Measurements from ENCODE around the gene PRDM4.

Gene PRDM4

GRCh38 chr12:107803092-107803491 is 42.2 kb upstream of the PRDM4 start:
- Histone ChIP-seq H3K27me3 (replicated peaks; ENCODE audit: insufficient read depth, low read length) (no peaks in the 10 kb centered on the region), H3K9me2 (replicated peaks; ENCODE audit: insufficient read depth, low read length) (no peaks in the 10 kb centered on the region), H3K4me3 (ENCODE audit: low read length) (no peak overlapping the region), H3K79me2 (ENCODE audit: low read length) (no peaks in the 10 kb centered on the region), H3K4me2 (ENCODE audit: low read depth, low read length) (no peak overlapping the region), H3K36me3 (replicated peaks; ENCODE audit: insufficient read depth, low read length) (no peaks in the 10 kb centered on the region), H4K20me1 (ENCODE audit: insufficient read depth, low read length) (no peaks in the 10 kb centered on the region), H3K9me3 (replicated peaks; ENCODE audit: insufficient read depth, low read length) (no peaks in the 10 kb centered on the region), H3K27ac (ENCODE audit: low read length) (no peak overlapping the region), H3F3A (ENCODE audit: insufficient read depth, low read length) (no peaks in the 10 kb centered on the region), H3K9ac (ENCODE audit: low read length) (no peak overlapping the region), H2AFZ (ENCODE audit: low read length) (no peak overlapping the region), H3K4me1 (ENCODE audit: low read length) (peaks cover 12% of the 10 kb centered on the region; the same call in 1 of the 2 replicates)
- DNase-seq, result no peak
- TF ChIP-seq EZH2phosphoT487 (IDR thresholded peaks at IDR 0.05; ENCODE audit: low read length) (no peak), EZH2 (optimal IDR thresholded peaks at IDR 0.05; ENCODE audit: low read depth, low read length) (no peak), CTCF (IDR thresholded peaks at IDR 0.05; ENCODE audit: low read length) (no peak)

DNA sequence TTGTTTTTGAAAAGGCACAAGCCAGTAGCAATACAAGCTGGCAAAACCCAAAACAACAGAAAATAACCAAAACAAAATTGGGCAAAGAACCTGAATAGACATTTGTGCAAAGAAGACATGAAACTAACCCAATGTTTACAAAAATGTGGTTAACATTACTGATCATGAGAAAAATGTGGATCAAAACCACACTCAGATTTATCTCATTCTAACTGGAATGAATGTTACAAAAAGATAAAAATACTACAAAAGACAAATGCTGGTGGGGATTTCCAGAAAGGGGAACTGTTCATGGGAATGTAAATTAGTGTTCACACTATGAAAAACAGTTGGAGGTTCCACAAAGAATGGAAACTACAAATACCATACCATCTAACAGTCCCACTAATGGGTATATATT is 40.2 kb upstream of the PRDM4 start:
- Histone ChIP-seq H3K4me1 (ENCODE audit: low read length) (peaks cover 16% of the 10 kb centered on the region; the same call in 1 of the 2 replicates), H3K36me3 (replicated peaks; ENCODE audit: insufficient read depth, low read length) (no peaks in the 10 kb centered on the region), H3K27ac (ENCODE audit: low read length) (no peak overlapping the region), H3K79me2 (ENCODE audit: low read length) (no peaks in the 10 kb centered on the region), H3F3A (ENCODE audit: insufficient read depth, low read length) (peaks cover 3% of the 10 kb centered on the region; the same call in 1 of the 2 replicates), H3K4me3 (ENCODE audit: low read length) (no peak overlapping the region), H4K20me1 (ENCODE audit: insufficient read depth, low read length) (no peaks in the 10 kb centered on the region), H2AFZ (ENCODE audit: low read length) (no peak overlapping the region), H3K9me3 (replicated peaks; ENCODE audit: insufficient read depth, low read length) (no peaks in the 10 kb centered on the region), H3K9me2 (replicated peaks; ENCODE audit: insufficient read depth, low read length) (no peaks in the 10 kb centered on the region), H3K27me3 (replicated peaks; ENCODE audit: insufficient read depth, low read length) (no peaks in the 10 kb centered on the region), H3K9ac (ENCODE audit: low read length) (no peak overlapping the region), H3K4me2 (ENCODE audit: low read depth, low read length) (no peak overlapping the region)
- TF ChIP-seq CTCF (IDR thresholded peaks at IDR 0.05; ENCODE audit: low read length) (no peak), EZH2 (optimal IDR thresholded peaks at IDR 0.05; ENCODE audit: low read depth, low read length) (no peak), EZH2phosphoT487 (IDR thresholded peaks at IDR 0.05; ENCODE audit: low read length) (no peak)
- DNase-seq, result no peak

- Histone ChIP-seq H3K4me2 (ENCODE audit: low read depth, low read length) (no peak overlapping the region), H2AFZ (ENCODE audit: low read length) (no peak overlapping the region), H3K27me3 (replicated peaks; ENCODE audit: insufficient read depth, low read length) (no peaks in the 10 kb centered on the region), H3K9me3 (replicated peaks; ENCODE audit: insufficient read depth, low read length) (no peaks in the 10 kb centered on the region), H3K27ac (ENCODE audit: low read length) (no peak overlapping the region), H3K4me1 (ENCODE audit: low read length) (peaks cover 16% of the 10 kb centered on the region; the same call in 1 of the 2 replicates), H3F3A (ENCODE audit: insufficient read depth, low read length) (peaks cover 3% of the 10 kb centered on the region; the same call in 1 of the 2 replicates), H3K36me3 (replicated peaks; ENCODE audit: insufficient read depth, low read length) (no peaks in the 10 kb centered on the region), H3K4me3 (ENCODE audit: low read length) (no peak overlapping the region), H3K9me2 (replicated peaks; ENCODE audit: insufficient read depth, low read length) (no peaks in the 10 kb centered on the region), H4K20me1 (ENCODE audit: insufficient read depth, low read length) (no peaks in the 10 kb centered on the region), H3K9ac (ENCODE audit: low read length) (no peak overlapping the region), H3K79me2 (ENCODE audit: low read length) (no peaks in the 10 kb centered on the region)
- TF ChIP-seq EZH2 (optimal IDR thresholded peaks at IDR 0.05; ENCODE audit: low read depth, low read length) (no peak), CTCF (IDR thresholded peaks at IDR 0.05; ENCODE audit: low read length) (no peak), EZH2phosphoT487 (IDR thresholded peaks at IDR 0.05; ENCODE audit: low read length) (no peak)
- DNase-seq, result no peak
These were observed 37.6 kb upstream of the PRDM4 start for GRCh38 chr12:107798580-107798979.
